WTC11 (cell line): Measurements from ENCODE around the gene KLHL25. TPM values are rescaled to one million over a fixed set of nuclear protein-coding genes. Genes with fewer than 3 reads are reported as not detected.

Experiments used
- ATAC-seq: fragments of 200-7000 bp; cut with Tn5 transposase; 2 replicates; pipeline ENCODE4 v1.10.0; 2021; ENCODE audit warnings: mild to moderate bottlenecking, moderate library complexity
- CTCF ChIA-PET: fragments of 300-600 bp; sonication (Branson Sonifier 250); formaldehyde crosslinking; loops from one replicate; lab custom pipeline; 2021; ENCODE audit warnings: antibody characterized with exemption; lab: Charles Lee
- POLR2A ChIA-PET: fragments of 350-600 bp; sonication (Branson Sonifier 250); formaldehyde crosslinking; loops from one replicate; lab custom pipeline; 2021; ENCODE audit warnings: antibody characterized with exemption; lab: Charles Lee
- DNase-seq: peaks from one replicate; pipeline ENCODE4 v3.0.0; 2021; ENCODE audit warnings: low spot score
- H3K27ac Mint-ChIP-seq: 2 replicates; pipeline ENCODE4 v1.8.0; 2021; ENCODE audit warnings: mixed read lengths
- H3K27me3 Mint-ChIP-seq: 2 replicates; pipeline ENCODE4 v1.8.0; 2021; ENCODE audit warnings: low read depth, mild to moderate bottlenecking, moderate library complexity, mixed read lengths
- H3K36me3 Mint-ChIP-seq: 2 replicates; pipeline ENCODE4 v1.8.0; 2021; ENCODE audit warnings: mixed read lengths
- H3K4me1 Mint-ChIP-seq: 2 replicates; pipeline ENCODE4 v1.8.0; 2022; ENCODE audit warnings: mixed read lengths
- H3K4me3 Mint-ChIP-seq: 2 replicates; pipeline ENCODE4 v1.8.0; 2021; ENCODE audit warnings: mild to moderate bottlenecking, moderate library complexity, mixed read lengths
- H3K9me3 Mint-ChIP-seq: 2 replicates; pipeline ENCODE4 v1.8.0; 2021; ENCODE audit warnings: mixed read lengths
- ATF1 ChIP-seq: sonication (generic); formaldehyde crosslinking; IDR thresholded peaks from 2 replicates; pipeline ENCODE4 v1.8.1; 2023; ENCODE audit warnings: mild to moderate bottlenecking, moderate library complexity, missing genetic modification reagents
- ELF4 ChIP-seq: sonication (generic); formaldehyde crosslinking; IDR thresholded peaks from 2 replicates; pipeline ENCODE4 v1.8.1; 2022; ENCODE audit warnings: low read depth, mild to moderate bottlenecking, moderate library complexity, missing genetic modification reagents
- EMX1 ChIP-seq: fragments of 250-450 bp; sonication (Bioruptor Pico); IDR thresholded peaks from 2 replicates; pipeline ENCODE4 v1.8.0; 2021; ENCODE audit warnings: mild to moderate bottlenecking
- FOXJ3 ChIP-seq: sonication (generic); formaldehyde crosslinking; IDR thresholded peaks from 2 replicates; pipeline ENCODE4 v1.9.0; 2021; ENCODE audit warnings: missing genetic modification reagents, mild to moderate bottlenecking, borderline replicate concordance
- FOXK1 ChIP-seq: sonication (generic); formaldehyde crosslinking; IDR thresholded peaks from 2 replicates; pipeline ENCODE4 v1.8.0; 2022; ENCODE audit warnings: mild to moderate bottlenecking, moderate library complexity, missing genetic modification reagents
- FOXP1 ChIP-seq: sonication (generic); formaldehyde crosslinking; IDR thresholded peaks from 2 replicates; pipeline ENCODE4 v1.8.0; 2022; ENCODE audit warnings: missing genetic modification reagents, mild to moderate bottlenecking, moderate library complexity, borderline replicate concordance
- IRF1 ChIP-seq: sonication (generic); formaldehyde crosslinking; IDR thresholded peaks from 2 replicates; pipeline ENCODE4 v1.8.0; 2023; ENCODE audit warnings: missing genetic modification reagents
- JAZF1 ChIP-seq: fragments of 250-450 bp; sonication (Bioruptor Pico); IDR thresholded peaks from 2 replicates; pipeline ENCODE4 v1.9.0; 2021; ENCODE audit warnings: moderate library complexity, mild to moderate bottlenecking, inconsistent platforms
- KAT7 ChIP-seq: sonication (generic); formaldehyde crosslinking; IDR thresholded peaks from 2 replicates; pipeline ENCODE4 v1.8.1; 2023; ENCODE audit warnings: missing genetic modification reagents, mild to moderate bottlenecking, borderline replicate concordance
- TP53 ChIP-seq: sonication (generic); formaldehyde crosslinking; IDR thresholded peaks from 2 replicates; pipeline ENCODE4 v1.8.1; 2023; ENCODE audit warnings: mild to moderate bottlenecking, missing genetic modification reagents
- ZNF121 ChIP-seq: sonication (generic); formaldehyde crosslinking; IDR thresholded peaks from 2 replicates; pipeline ENCODE4 v1.8.0; 2023; ENCODE audit warnings: missing genetic modification reagents
- ZNF232 ChIP-seq: sonication (generic); formaldehyde crosslinking; IDR thresholded peaks from 2 replicates; pipeline ENCODE4 v1.8.0; 2022; ENCODE audit warnings: mild to moderate bottlenecking, missing genetic modification reagents
- ZNF416 ChIP-seq: fragments of 250-450 bp; sonication (Bioruptor Pico); IDR thresholded peaks from 2 replicates; pipeline ENCODE4 v1.9.0; 2021; ENCODE audit warnings: mild to moderate bottlenecking, inconsistent platforms
- ZNF512 ChIP-seq: sonication (generic); formaldehyde crosslinking; IDR thresholded peaks from 2 replicates; pipeline ENCODE4 v1.8.1; 2022; ENCODE audit warnings: missing genetic modification reagents, borderline replicate concordance
- total RNA-seq: library from RNA; stranded (reverse); gene quantifications from 3 replicates; pipeline ENCODE4 v1.2.3, GENCODE V29; 2021
- TF ChIP-seq, protein P1 (sequence below): sonication (generic); formaldehyde crosslinking; IDR thresholded peaks from 2 replicates; pipeline ENCODE4 v1.8.0; 2022; ENCODE audit warnings: mild to moderate bottlenecking, missing genetic modification reagents
- TF ChIP-seq, protein P2 (sequence below): sonication (generic); formaldehyde crosslinking; IDR thresholded peaks from 2 replicates; pipeline ENCODE4 v1.8.1; 2022; ENCODE audit warnings: mild to moderate bottlenecking, missing genetic modification reagents, moderate library complexity, borderline replicate concordance
- TF ChIP-seq, protein P3 (sequence below): sonication (generic); formaldehyde crosslinking; IDR thresholded peaks from 2 replicates; pipeline ENCODE4 v1.8.1; 2023; ENCODE audit warnings: mild to moderate bottlenecking, missing genetic modification reagents, moderate library complexity
- TF ChIP-seq, protein P4 (sequence below): sonication (generic); formaldehyde crosslinking; IDR thresholded peaks from 2 replicates; pipeline ENCODE4 v1.8.0; 2023; ENCODE audit warnings: missing genetic modification reagents, mild to moderate bottlenecking, borderline replicate concordance
- TF ChIP-seq, protein P5 (sequence below): sonication (generic); formaldehyde crosslinking; IDR thresholded peaks from 2 replicates; pipeline ENCODE4 v1.8.0; 2022; ENCODE audit warnings: mild to moderate bottlenecking, missing genetic modification reagents

Gene KLHL25
- total RNA-seq, 1 experiment from 2014 or later: 14.1 TPM

- DNase-seq (no peak), ATAC-seq (no peak)
- POLR2A ChIA-PET: no interaction called here
- no peaks in the 10 kb centered on the region for H3K9me3 Mint-ChIP-seq
- no peak overlapping the region for H3K4me3 Mint-ChIP-seq
- no peaks in the 10 kb centered on the region for H3K27me3 Mint-ChIP-seq
- H3K36me3 Mint-ChIP-seq: peaks cover 49% of the 10 kb centered on the region
- CTCF ChIA-PET: no interaction called here
- TF ChIP-seq ZNF121 (CRISPR knock-in tag) (no peak), FOXK1 (CRISPR knock-in tag) (no peak), JAZF1 (no peak), FOXJ3 (CRISPR knock-in tag) (no peak), FOXP1 (no peak), IRF1 (CRISPR knock-in tag) (no peak), TP53 (no peak), KAT7 (no peak), ZNF512 (no peak), ATF1 (CRISPR knock-in tag) (no peak), ELF4 (CRISPR knock-in tag) (no peak), ZNF416 (CRISPR knock-in tag) (no peak), ZNF232 (no peak), EMX1 (CRISPR knock-in tag) (no peak)
- TF ChIP-seq, protein P1, sequence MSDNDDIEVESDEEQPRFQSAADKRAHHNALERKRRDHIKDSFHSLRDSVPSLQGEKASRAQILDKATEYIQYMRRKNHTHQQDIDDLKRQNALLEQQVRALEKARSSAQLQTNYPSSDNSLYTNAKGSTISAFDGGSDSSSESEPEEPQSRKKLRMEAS (CRISPR knock-in tag): no peak
- TF ChIP-seq, protein P2, sequence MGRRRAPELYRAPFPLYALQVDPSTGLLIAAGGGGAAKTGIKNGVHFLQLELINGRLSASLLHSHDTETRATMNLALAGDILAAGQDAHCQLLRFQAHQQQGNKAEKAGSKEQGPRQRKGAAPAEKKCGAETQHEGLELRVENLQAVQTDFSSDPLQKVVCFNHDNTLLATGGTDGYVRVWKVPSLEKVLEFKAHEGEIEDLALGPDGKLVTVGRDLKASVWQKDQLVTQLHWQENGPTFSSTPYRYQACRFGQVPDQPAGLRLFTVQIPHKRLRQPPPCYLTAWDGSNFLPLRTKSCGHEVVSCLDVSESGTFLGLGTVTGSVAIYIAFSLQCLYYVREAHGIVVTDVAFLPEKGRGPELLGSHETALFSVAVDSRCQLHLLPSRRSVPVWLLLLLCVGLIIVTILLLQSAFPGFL (CRISPR knock-in tag): no peak
- TF ChIP-seq, protein P3, sequence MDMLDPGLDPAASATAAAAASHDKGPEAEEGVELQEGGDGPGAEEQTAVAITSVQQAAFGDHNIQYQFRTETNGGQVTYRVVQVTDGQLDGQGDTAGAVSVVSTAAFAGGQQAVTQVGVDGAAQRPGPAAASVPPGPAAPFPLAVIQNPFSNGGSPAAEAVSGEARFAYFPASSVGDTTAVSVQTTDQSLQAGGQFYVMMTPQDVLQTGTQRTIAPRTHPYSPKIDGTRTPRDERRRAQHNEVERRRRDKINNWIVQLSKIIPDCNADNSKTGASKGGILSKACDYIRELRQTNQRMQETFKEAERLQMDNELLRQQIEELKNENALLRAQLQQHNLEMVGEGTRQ (CRISPR knock-in tag): no peak
- TF ChIP-seq, protein P4, sequence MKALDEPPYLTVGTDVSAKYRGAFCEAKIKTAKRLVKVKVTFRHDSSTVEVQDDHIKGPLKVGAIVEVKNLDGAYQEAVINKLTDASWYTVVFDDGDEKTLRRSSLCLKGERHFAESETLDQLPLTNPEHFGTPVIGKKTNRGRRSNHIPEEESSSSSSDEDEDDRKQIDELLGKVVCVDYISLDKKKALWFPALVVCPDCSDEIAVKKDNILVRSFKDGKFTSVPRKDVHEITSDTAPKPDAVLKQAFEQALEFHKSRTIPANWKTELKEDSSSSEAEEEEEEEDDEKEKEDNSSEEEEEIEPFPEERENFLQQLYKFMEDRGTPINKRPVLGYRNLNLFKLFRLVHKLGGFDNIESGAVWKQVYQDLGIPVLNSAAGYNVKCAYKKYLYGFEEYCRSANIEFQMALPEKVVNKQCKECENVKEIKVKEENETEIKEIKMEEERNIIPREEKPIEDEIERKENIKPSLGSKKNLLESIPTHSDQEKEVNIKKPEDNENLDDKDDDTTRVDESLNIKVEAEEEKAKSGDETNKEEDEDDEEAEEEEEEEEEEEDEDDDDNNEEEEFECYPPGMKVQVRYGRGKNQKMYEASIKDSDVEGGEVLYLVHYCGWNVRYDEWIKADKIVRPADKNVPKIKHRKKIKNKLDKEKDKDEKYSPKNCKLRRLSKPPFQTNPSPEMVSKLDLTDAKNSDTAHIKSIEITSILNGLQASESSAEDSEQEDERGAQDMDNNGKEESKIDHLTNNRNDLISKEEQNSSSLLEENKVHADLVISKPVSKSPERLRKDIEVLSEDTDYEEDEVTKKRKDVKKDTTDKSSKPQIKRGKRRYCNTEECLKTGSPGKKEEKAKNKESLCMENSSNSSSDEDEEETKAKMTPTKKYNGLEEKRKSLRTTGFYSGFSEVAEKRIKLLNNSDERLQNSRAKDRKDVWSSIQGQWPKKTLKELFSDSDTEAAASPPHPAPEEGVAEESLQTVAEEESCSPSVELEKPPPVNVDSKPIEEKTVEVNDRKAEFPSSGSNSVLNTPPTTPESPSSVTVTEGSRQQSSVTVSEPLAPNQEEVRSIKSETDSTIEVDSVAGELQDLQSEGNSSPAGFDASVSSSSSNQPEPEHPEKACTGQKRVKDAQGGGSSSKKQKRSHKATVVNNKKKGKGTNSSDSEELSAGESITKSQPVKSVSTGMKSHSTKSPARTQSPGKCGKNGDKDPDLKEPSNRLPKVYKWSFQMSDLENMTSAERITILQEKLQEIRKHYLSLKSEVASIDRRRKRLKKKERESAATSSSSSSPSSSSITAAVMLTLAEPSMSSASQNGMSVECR (CRISPR knock-in tag): no peak
- TF ChIP-seq, protein P5, sequence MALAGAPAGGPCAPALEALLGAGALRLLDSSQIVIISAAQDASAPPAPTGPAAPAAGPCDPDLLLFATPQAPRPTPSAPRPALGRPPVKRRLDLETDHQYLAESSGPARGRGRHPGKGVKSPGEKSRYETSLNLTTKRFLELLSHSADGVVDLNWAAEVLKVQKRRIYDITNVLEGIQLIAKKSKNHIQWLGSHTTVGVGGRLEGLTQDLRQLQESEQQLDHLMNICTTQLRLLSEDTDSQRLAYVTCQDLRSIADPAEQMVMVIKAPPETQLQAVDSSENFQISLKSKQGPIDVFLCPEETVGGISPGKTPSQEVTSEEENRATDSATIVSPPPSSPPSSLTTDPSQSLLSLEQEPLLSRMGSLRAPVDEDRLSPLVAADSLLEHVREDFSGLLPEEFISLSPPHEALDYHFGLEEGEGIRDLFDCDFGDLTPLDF (CRISPR knock-in tag): no peak
- no peak overlapping the region for H3K27ac Mint-ChIP-seq
- peaks cover 46% of the 10 kb centered on the region for H3K4me1 Mint-ChIP-seq
These were observed 49.7 kb downstream of the KLHL25 start for GRCh38 chr15:85745023-85745422.
